ENCODE results near the gene HSFY1. TPM values are rescaled to one million over a fixed set of nuclear protein-coding genes. Genes with fewer than 3 reads are reported as not detected.
"Not testable (repeated sequence)": the region's sequence is repeated elsewhere in the genome, so short reads cannot be mapped to it uniquely, and the experiment has no call there.

Gene HSFY1, protein sequence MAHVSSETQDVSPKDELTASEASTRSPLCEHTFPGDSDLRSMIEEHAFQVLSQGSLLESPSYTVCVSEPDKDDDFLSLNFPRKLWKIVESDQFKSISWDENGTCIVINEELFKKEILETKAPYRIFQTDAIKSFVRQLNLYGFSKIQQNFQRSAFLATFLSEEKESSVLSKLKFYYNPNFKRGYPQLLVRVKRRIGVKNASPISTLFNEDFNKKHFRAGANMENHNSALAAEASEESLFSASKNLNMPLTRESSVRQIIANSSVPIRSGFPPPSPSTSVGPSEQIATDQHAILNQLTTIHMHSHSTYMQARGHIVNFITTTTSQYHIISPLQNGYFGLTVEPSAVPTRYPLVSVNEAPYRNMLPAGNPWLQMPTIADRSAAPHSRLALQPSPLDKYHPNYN
- not detected for total RNA-seq
- long read RNA-seq, result 0 reads

DNA sequence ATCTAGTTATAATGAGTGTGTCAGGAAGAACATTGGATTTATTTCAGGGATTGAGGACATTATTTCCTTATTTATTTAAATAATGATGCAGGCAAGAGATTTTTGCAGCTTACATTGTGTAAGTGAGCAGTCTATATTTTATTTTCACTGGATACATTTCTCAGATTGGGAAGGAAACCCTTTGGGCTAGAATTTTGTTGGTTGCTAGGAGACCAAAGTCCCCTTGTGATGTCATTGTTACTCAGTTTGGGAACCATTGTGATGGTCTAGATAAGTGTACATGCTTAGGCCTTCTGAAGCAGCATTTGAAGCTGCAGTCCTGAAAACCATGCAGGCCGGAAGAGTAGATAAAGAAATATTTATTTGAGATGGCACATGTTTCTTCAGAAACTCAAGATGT, at the start of gene HSFY1:
HSFY1 (plus strand) TSS at position 301 of the 400 bp plus-strand sequence; CDS start at position 369, 68 bp downstream.
- H3K27ac ChIP-seq; DNase-seq; H3K27me3 ChIP-seq; H3K4me1 ChIP-seq; H3K9me3 ChIP-seq; intact Hi-C loops (cut with DNase I); ATAC-seq; H3K36me3 ChIP-seq; H3K4me3 ChIP-seq: not testable (repeated sequence)

DNA sequence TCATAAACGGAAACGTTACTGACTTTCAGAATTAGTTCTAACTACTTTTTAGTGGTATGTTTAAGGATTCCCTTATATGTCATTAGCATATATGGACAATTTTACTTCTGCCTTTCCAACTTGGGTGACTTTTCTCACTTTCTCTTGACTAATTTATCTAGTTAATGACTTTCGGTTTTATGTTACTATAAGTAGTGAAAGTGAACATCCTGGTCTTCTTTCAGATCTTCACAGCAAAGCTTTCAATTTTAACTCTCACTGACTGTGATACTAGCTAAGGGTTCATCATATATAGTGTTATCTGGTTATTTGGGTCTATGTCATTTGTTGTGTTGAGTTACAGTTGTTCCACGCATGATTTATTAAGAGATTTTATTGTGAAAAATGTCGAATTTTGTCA, 42.3 kb upstream of the HSFY1 start:
- ATAC-seq; intact Hi-C loops (cut with DNase I); H3K27ac ChIP-seq: not testable (repeated sequence)

DNA sequence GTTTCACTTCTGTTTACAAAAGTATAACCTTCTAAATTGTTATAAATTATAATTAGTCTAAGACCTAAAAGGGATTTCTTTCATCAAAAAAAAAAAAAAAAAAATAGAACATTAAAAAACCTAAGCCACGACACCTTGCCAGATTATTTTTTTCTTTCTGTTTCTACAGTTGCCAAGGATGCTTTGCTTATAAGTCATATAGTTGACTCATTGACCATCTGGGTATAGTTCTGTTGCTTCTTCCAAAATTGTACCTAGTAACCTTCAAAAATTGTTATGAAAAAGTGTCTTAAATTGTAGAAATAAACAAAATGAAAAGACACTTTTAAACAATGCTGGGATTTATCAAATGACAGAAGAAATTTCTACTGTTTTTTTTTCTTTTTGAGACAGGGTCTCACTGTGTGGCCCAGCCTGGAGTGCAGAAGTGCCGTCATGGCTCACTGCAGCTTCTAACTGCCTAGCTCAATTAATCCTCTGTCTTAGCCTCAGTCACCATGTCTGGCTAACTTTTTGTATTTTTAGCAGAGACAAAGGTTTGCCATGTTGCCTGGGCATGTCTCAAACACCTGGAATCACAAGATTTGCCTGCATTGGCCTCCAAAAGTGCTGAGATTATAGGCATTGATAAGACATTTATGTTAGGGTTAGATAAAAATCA, 15.4 kb upstream of the HSFY1 start:
- H3K4me3 ChIP-seq; DNase-seq; H3K36me3 ChIP-seq; H3K4me1 ChIP-seq; H3K27ac ChIP-seq; ATAC-seq; intact Hi-C loops (cut with DNase I); H3K27me3 ChIP-seq; H3K9me3 ChIP-seq: not testable (repeated sequence)

More for the DNA sequence above, 42.3 kb upstream of the HSFY1 start:
- not testable (repeated sequence) for H3K27me3 ChIP-seq, DNase-seq, H3K4me1 ChIP-seq, H3K36me3 ChIP-seq, H3K9me3 ChIP-seq, H3K4me3 ChIP-seq

DNA sequence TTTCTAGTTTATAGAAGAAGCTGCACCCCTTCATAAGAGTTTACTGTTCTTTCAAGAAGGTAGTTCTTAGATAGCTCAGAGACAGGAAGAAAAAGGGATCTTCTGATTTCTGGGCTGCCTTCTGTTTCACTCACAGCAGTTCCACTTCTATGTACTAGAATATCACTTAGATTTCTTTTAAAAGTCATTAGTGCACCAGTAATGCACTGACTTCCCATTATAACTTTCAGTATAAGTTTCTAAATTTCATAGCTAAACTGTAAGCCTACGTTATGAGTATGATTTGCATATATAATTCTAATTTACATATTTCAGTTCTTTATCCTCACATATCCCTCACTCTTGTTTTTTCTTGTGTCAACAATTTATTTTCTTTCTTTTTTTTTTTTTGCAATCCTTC, 7.6 kb upstream of the HSFY1 start:
- H3K9me3 ChIP-seq; H3K36me3 ChIP-seq; H3K27me3 ChIP-seq; H3K27ac ChIP-seq; H3K4me1 ChIP-seq; intact Hi-C loops (cut with DNase I); DNase-seq; H3K4me3 ChIP-seq; ATAC-seq: not testable (repeated sequence)

DNA sequence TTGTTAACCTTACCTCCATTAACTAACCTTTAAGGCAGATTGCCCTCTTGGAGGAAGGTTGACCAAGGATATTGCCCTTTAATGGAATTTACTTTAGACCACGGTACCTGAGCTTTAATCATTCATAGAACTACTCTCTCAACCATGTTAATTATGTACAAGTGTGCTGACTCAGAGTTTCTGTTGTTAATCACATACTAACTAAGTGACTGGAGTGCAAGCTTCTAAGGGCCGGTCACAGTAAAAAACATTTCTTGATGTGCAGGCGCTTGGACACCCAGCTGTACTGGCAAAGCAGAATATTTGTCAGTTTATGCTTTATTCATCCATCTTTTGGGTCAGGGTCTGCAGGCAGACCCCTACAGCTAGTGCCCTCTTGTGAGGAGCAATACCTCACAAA, 6.6 kb downstream of the HSFY1 start:
- peak; percentile 59 for ATAC-seq
- H3K4me3 ChIP-seq; H3K9me3 ChIP-seq; H3K36me3 ChIP-seq; DNase-seq; H3K27me3 ChIP-seq; H3K27ac ChIP-seq; H3K4me1 ChIP-seq; intact Hi-C loops (cut with DNase I): not testable (repeated sequence)

DNA sequence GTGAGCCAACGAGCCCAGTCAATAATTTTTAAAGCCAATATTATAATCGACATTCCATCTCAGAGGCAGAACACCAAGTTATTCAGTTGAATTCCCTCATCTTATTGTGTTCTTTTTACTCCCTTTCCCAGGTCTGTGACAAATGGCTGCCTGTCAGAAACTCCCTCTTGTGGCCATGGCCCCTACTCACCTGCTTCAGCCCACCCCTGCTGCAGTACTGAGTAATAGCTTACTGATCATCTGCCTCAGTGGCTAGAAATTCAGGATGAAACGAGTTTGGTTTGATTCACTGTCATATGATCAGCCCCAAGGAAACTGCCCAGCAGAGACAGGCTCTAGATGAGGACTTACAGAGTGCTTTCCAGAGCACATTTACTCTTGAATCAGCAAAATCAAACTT, 19.4 kb downstream of the HSFY1 start:
- H3K4me1 ChIP-seq; DNase-seq; H3K36me3 ChIP-seq; H3K4me3 ChIP-seq; intact Hi-C loops (cut with DNase I); H3K27me3 ChIP-seq; ATAC-seq; H3K27ac ChIP-seq; H3K9me3 ChIP-seq: not testable (repeated sequence)

Other genes with a start within 250 kb of the HSFY1 start
- not detected for gene HSFY2, start 227.0 kb downstream of the HSFY1 start, total RNA-seq